DMS153 (cell line): ENCODE results near the gene TEX28.
"Not testable (repeated sequence)": the region's sequence is repeated elsewhere in the genome, so short reads cannot be mapped to it uniquely, and the experiment has no call there.

Experiments used
- DNase-seq: peaks from one replicate; lab custom pipeline; 2025; lab: John Stamatoyannopoulos, UW

Gene TEX28

GRCh38 chrX:154310616-154311536, 16.0 kb upstream of the TEX28 start:
- DNase-seq = no peak

GRCh38 chrX:154309041-154309775, 14.3 kb upstream of the TEX28 start:
- DNase-seq = no peak

DNA sequence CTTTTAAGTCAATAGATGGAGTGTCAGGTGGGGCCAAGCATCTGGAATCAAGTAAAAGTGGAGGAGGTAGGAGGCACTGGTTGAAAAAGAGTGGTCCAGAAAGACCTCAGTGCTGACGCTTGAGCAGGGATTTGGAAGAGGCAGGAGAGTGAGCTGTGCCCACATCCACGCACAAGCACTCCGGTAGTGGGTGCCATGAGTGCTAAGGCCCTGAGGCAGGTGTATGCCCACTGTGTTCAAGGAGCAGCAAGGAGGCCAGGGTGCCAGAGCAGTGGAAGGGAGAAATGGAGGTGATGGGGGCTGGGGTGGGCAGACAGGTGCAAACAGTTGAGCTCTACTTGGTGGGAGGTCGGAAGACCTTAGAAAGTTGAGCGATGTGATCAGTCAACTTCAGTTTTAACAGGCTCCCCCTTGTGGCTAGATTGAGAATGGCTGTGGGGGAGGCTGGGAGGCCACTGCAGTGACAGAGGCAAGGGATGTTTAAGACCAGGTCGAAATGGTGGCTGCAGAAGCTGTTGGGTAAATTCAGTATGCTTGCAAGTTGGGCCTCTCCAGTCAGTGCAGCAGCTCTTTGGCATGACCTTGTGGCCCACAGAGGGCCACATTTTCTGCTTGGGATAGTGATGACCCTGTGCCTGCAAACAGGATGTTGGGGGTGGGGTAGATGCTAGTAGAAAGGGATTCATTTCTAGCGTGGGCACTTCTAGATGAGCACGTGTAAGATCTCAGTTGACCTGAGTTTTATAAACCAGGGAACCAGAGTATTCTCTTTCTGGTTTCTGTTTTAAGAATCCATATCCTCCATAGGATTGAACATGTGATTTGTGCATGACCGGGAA, 13.4 kb upstream of the TEX28 start:
- DNase-seq = no peak

- DNase-seq = no peak
Observed at GRCh38 chrX:154307202-154307601, 12.3 kb upstream of the TEX28 start.

DNA sequence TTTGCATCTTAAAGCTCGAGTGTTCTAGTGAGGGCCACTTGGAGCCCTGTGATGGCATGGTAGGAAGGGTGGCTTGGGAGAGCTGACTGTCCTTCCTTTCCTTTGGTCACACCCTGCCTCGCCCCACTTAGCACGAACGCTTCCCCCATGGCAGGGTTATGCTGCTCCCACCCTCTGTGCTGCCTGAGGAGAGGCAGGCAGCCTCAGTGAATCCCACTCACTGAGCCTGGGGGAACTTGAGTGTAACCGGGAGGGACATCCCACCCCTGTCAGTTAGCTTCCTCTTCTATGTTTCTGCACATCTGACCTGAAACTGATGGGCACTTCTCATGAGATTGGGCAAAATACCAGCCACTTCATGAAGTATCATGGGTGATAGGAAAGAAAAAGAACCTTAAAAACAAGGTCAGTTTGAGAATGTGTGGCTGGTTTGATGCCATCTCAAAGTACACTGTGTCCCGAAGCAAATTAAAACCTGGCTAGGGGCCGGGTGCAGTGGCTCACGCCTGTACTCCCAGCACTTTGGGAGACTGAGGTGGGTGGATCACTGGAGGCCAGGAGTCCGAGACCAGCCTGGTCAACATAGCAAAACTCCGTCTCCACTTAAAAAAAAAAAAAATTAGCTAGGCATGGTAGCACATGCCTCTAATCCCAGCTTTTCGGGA, 10.7 kb upstream of the TEX28 start:
- DNase-seq = no peak

DNA sequence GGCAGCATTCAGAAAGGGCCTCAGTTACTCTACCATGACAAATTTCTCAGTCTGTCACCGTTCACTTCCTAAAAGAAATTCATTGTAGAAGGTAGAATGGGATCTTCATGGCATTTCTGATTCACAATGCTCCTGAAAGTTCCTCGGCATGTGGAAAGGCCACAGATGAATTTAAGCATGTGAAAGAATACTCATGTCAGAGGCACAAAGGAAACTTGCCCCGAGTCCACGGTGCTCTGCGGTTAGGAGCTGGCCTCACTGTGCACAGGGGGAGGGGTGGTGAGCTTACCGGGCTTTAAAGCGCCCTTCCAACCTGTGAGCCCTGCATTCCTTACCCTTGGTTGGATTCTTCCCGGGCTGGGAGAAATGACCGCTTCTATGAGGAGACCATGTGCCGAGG, 9.9 kb upstream of the TEX28 start:
- DNase-seq = no peak

- no peak for DNase-seq
Observed at GRCh38 chrX:154303476-154303875, 8.6 kb upstream of the TEX28 start.

DNA sequence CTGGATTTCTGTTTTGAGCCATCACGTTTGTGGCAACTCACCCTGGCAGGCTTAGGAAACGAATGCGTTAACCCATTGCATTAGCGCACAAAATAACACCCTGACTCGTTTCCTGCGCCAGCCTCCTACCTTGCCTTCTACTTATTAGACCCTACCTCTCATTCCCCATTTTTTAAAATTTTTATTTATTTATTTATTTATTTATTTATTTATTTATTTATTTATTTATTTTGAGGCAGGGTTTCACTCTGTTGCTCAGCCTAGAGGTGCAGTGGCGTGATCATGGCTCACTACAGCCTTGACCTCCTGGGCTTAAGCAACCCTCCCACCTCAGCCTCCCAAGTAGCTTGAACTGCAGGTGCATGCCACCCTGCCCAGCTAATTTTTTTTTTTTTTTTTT, 8.1 kb upstream of the TEX28 start:
- DNase-seq = not testable (repeated sequence)

DNA sequence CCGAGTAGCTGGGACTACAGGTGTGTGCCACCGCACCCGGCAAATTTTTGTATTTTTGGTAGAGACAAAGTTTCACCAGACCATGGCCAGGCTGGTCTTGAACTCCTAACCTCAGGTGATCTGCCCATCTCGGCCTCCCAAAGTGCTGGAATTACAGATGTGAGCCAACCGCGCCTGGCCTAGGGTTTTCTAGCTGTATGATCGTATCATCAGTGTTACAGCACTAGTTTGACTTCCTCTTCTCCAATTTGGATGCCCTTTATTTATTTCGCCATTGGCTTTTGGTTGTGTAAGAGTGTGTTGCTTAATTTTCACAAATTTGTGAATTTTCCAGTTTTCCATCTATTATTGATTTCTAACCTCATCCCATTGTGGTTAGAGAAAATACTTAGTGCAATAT, 5.9 kb upstream of the TEX28 start:
- DNase-seq = no peak

DNA sequence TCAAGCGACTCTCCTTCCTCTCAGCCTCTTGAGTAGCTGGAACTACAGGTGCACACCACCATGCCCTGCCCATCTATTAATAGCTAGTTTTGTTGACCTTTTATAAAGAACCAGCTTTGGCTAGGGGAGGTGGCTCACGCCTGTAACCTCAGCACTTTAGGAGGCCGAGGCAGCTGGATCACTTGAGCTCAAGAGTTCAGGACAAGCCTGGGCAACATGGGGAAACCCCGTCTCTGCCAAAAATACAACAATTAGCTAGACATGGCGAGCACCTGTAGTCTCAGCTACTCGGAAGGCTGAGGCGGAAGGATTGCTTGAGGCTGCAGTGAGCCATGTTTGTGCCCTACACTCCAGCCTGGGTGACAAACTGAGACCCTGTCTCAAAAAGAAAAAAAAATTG, 3.4 kb upstream of the TEX28 start:
- peak; percentile 74 for DNase-seq

- no peak for DNase-seq
Observed at GRCh38 chrX:154296731-154297130, 1.8 kb upstream of the TEX28 start.

- DNase-seq = no peak
Observed at GRCh38 chrX:154295664-154296310, 863 bp upstream of the TEX28 start, which contains the start of gene TKTL1. TSS of gene TKTL1 (plus strand) at chrX:154295795. CDS start at chrX:154295860, 65 bp downstream.

DNA sequence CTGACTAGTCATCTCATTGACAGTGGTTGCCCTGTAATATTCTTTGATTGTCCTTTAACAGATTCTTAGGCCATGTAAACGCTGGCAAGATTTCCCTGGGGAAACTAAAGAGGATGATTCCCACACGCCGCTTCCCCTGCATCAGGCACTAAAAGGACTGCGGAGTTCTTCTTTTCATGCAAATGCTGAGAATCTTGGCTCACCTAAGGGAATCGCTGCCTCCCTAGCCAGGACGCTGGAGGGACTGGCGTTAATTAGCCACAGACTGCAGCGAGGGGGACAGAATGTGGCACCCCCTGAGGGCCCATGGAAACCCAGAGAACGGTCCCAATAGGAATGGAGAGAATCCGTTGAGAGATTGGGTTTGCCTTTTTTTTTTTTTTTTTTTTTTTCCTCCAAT, 8.5 kb downstream of the TEX28 start:
- DNase-seq = not testable (repeated sequence)

DNA sequence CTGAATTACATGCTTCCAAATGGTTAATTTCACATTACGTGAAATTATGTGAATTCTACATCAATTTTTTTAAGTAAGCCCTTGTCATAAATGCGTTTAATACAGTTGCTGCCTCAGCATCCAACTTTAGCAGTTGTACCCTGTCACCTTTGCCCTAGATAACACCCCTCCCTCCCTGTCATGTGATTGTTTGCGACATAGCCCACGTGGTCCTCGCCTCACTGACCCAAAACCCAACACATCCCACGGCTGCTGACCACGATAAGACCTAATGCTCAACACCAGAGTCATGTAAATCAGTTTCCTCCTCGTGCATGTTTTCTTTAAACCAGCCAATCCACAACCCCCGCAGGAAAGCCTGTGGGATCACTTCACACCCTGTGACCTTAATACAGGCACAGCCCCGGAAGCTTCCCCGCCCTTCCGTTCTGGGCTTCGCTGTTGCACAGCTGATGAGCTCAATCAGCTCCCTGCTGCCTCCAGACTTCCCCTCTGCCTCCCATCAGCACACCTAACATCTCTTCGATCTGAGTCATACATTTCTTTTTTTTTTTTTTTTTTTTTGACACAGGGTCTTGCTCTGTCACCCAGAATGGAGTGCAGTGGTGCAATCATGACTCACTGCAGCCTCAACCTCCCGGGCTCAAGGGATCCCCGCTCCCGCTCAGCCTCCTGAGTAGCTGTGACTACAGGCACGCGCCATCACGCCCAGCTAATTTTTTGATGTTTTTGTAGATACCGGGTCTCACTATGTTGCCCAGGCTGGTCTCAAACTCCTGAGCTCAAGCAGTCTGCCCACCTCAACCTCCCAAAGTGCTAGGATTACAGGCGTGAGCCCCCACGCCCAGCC, 10.2 kb downstream of the TEX28 start:
- not testable (repeated sequence) for DNase-seq

DNA sequence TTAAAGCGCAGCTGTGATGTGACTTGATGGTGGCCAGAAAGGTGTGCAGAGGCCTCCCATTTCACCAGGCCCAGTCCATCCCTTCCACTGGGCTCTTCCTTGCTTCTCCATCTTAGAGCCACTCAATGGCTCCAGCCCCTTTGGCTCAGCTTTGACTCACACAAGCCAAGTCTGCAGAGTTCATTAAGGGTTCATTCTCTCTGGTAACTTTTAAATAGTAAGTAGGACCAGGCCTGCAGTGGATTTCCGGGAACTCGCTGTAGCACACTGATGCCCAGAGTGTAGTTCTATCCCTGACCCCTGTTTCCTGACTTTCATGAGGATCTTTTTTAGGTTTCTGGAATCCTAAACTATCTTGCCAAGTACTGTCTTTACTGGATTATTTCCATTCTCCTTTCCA, 25.7 kb downstream of the TEX28 start:
- DNase-seq = not testable (repeated sequence)

- DNase-seq = not testable (repeated sequence)
Observed at GRCh38 chrX:154263072-154263471, 31.9 kb downstream of the TEX28 start.

- DNase-seq = not testable (repeated sequence)
Observed at GRCh38 chrX:154258711-154259110, 36.2 kb downstream of the TEX28 start.

GRCh38 chrX:154257282-154257681, 37.6 kb downstream of the TEX28 start, which contains the start of gene OPN1MW3:
TSS of gene OPN1MW3 (plus strand) at chrX:154257582. CDS start at chrX:154257620, 38 bp downstream.
- not testable (repeated sequence) for DNase-seq

DNA sequence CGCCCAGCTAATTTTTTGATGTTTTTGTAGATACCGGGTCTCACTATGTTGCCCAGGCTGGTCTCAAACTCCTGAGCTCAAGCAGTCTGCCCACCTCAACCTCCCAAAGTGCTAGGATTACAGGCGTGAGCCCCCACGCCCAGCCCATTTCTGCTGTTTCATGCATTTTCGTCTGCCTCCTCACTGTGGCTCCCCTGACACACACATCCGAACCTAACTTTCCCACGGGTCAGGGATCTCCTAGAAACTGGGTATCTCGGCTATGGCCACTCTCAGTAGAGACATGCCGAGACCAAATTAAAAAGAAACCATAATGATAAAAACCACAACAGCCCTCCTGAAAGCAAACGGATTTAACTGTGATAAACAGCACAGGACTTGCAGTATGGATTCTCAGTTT, 46.8 kb downstream of the TEX28 start:
- DNase-seq = not testable (repeated sequence)
